Measurements from ENCODE around the gene MYOT.
A peak's percentile ranks its signal among the peaks of the same experiment; 100 is the strongest.

The MYOT gene

GRCh38 chr5:137826067-137826466 lies 41.6 kb upstream of the MYOT start:
- no peak for ATAC-seq
- peak; percentile 95 for TF ChIP-seq ZFP30 (CRISPR knock-in tag; IDR thresholded peaks at IDR 0.05)
- no peak for TF ChIP-seq ZC3H10 (CRISPR knock-in tag; IDR thresholded peaks at IDR 0.05)

- no peak for TF ChIP-seq CREB5 (CRISPR knock-in tag; IDR thresholded peaks at IDR 0.05; ENCODE audit: low read depth)
- TF ChIP-seq ZFP3 (CRISPR knock-in tag; IDR thresholded peaks at IDR 0.05) = no peak
- TF ChIP-seq ZFP30 (CRISPR knock-in tag; IDR thresholded peaks at IDR 0.05) = no peak
- TF ChIP-seq ISL1 (CRISPR knock-in tag; IDR thresholded peaks at IDR 0.05) = no peak
- TF ChIP-seq ZNF8 (CRISPR knock-in tag; IDR thresholded peaks at IDR 0.05) = no peak
- TF ChIP-seq TOX (CRISPR knock-in tag; IDR thresholded peaks at IDR 0.05; ENCODE audit: borderline replicate concordance) = no peak
- no peak for TF ChIP-seq CSRNP3 (CRISPR knock-in tag; IDR thresholded peaks at IDR 0.05)
- no peak for TF ChIP-seq CSDC2 (CRISPR knock-in tag; IDR thresholded peaks at IDR 0.05)
- ATAC-seq = no peak
Measured at GRCh38 chr5:137828180-137828579, 39.5 kb upstream of the MYOT start.

- ATAC-seq = no peak
- TF ChIP-seq ZFP30 (CRISPR knock-in tag; IDR thresholded peaks at IDR 0.05) = no peak
- no peak for TF ChIP-seq CSRNP3 (CRISPR knock-in tag; IDR thresholded peaks at IDR 0.05)
- TF ChIP-seq ZNF565 (CRISPR knock-in tag; conservative IDR thresholded peaks at IDR 0.05; ENCODE audit: low read depth) = no peak
- no peak for TF ChIP-seq ZFP3 (CRISPR knock-in tag; IDR thresholded peaks at IDR 0.05)
- TF ChIP-seq TSHZ2 (CRISPR knock-in tag; IDR thresholded peaks at IDR 0.05) = no peak
- TF ChIP-seq PPARA (CRISPR knock-in tag; IDR thresholded peaks at IDR 0.05; ENCODE audit: borderline replicate concordance) = no peak
- no peak for TF ChIP-seq CREB5 (CRISPR knock-in tag; IDR thresholded peaks at IDR 0.05; ENCODE audit: low read depth)
- no peak for TF ChIP-seq CSDC2 (CRISPR knock-in tag; IDR thresholded peaks at IDR 0.05)
- TF ChIP-seq ZC3H10 (CRISPR knock-in tag; IDR thresholded peaks at IDR 0.05) = no peak
- TF ChIP-seq RARB (CRISPR knock-in tag; IDR thresholded peaks at IDR 0.05) = no peak
- no peak for TF ChIP-seq TCF4 (CRISPR knock-in tag; IDR thresholded peaks at IDR 0.05; ENCODE audit: borderline replicate concordance)
- no peak for TF ChIP-seq ZNF8 (CRISPR knock-in tag; IDR thresholded peaks at IDR 0.05)
- TF ChIP-seq ARNTL (CRISPR knock-in tag; IDR thresholded peaks at IDR 0.05; ENCODE audit: borderline replicate concordance, low read depth) = no peak
- TF ChIP-seq ISL1 (CRISPR knock-in tag; IDR thresholded peaks at IDR 0.05) = no peak
- no peak for TF ChIP-seq BACH2 (CRISPR knock-in tag; IDR thresholded peaks at IDR 0.05; ENCODE audit: borderline replicate concordance)
- no peak for TF ChIP-seq GLIS3 (CRISPR knock-in tag; IDR thresholded peaks at IDR 0.05)
- no peak for TF ChIP-seq PATZ1 (CRISPR knock-in tag; IDR thresholded peaks at IDR 0.05; ENCODE audit: borderline replicate concordance)
Measured at GRCh38 chr5:137828664-137829063, 39.0 kb upstream of the MYOT start.

Data from SK-N-SH treated with all-trans-retinoic acid at 6 μM for 48 hours (cell line).